H1 (cell line): ENCODE data around the gene CCDC15. TPM values are rescaled to one million over a fixed set of nuclear protein-coding genes. Genes with fewer than 3 reads are reported as not detected.

Experiments used
- BRCA1 ChIP-seq: IDR thresholded peaks from 2 replicates; pipeline ENCODE4 v1.6.1; 2012; ENCODE audit warnings: low read depth, low read length, improper control_type of control experiment
- EGR1 ChIP-seq: IDR thresholded peaks from 2 replicates; pipeline ENCODE4 v1.6.1; 2011; ENCODE audit warnings: low read depth, low read length, borderline replicate concordance
- EZH2 ChIP-seq: fragments of 200-600 bp; sonication (generic); IDR thresholded peaks from 2 replicates; pipeline ENCODE4 v1.7.1; 2012; ENCODE audit warnings: low read depth, mild to moderate bottlenecking, moderate library complexity, low read length, inconsistent platforms; ENCODE audit not compliant: severe bottlenecking
- MAFK ChIP-seq: IDR thresholded peaks from 2 replicates; pipeline ENCODE4 v1.6.1; 2012; ENCODE audit warnings: low read depth, mild to moderate bottlenecking, improper control_type of control experiment, low read length
- NANOG ChIP-seq: IDR thresholded peaks from 2 replicates; pipeline ENCODE4 v1.6.1; 2011; ENCODE audit warnings: low read length, low read depth, mild to moderate bottlenecking, inconsistent platforms; ENCODE audit not compliant: insufficient read depth, poor library complexity, severe bottlenecking
- RFX5 ChIP-seq: IDR thresholded peaks from 2 replicates; pipeline ENCODE4 v1.6.1; 2011; ENCODE audit warnings: low read depth, low read length, improper control_type of control experiment, borderline replicate concordance
- RNF2 ChIP-seq: fragments of 200-900, 300-1000 bp; sonication (generic); IDR thresholded peaks from 2 replicates; pipeline ENCODE4 v1.7.1; 2016; ENCODE audit warnings: borderline replicate concordance, low read depth, mild to moderate bottlenecking, antibody characterized with exemption, low read length; ENCODE audit not compliant: poor library complexity, severe bottlenecking; ENCODE audit errors: missing control alignments
- polyA plus RNA-seq, 7 experiments: library from polyadenylated mRNA; depleted of rRNA in 3 of 7; stranded (reverse) in 5 of 7; unstranded in 2 of 7; fragments of >200 nt in 5 of 7; fragments of 200-250 nt in 2 of 7; gene quantifications; 1 replicate in 5 of 7; 2 replicates in 1 of 7; 4 replicates in 1 of 7; pipeline versions ENCODE4 v1.2.1 to v1.2.3, GENCODE V29; 2011 to 2013; ENCODE audit warnings: missing spikeins in 2 of 7, mixed read lengths in 2 of 7
- total RNA-seq: library from RNA; stranded (reverse); fragmentation: NEBNext Ultra II Directional; extraction: Animal tissue kit (Norgen Biotek cat#: 25700); gene quantifications from 2 replicates; pipeline ENCODE4 v1.2.1, GENCODE V29; 2021

CCDC15 gene
- total and polyA plus RNA-seq, 2 of the 8 experiments (the other 6 are each of a cell fraction or from before 2014, with no cell fraction given) = 1.5 to 3.1 TPM

- TF ChIP-seq MAFK (no peak), EGR1 (no peak), RNF2 (no peak), NANOG (no peak), EZH2 (no peak), RFX5 (no peak), BRCA1 (no peak)
Observed at GRCh38 chr11:125079878-125080530, 126.0 kb downstream of the CCDC15 start (continued).
